ENCODE measurements around the gene ECHS1. TPM values are rescaled to one million over a fixed set of nuclear protein-coding genes. Genes with fewer than 3 reads are reported as not detected.

Gene ECHS1
- total and polyA plus RNA-seq, 10 of the 15 experiments (the other 5 are each of a cell fraction or from before 2014, with no cell fraction given) = 32.7 to 164 (median 62.4) TPM

DNA sequence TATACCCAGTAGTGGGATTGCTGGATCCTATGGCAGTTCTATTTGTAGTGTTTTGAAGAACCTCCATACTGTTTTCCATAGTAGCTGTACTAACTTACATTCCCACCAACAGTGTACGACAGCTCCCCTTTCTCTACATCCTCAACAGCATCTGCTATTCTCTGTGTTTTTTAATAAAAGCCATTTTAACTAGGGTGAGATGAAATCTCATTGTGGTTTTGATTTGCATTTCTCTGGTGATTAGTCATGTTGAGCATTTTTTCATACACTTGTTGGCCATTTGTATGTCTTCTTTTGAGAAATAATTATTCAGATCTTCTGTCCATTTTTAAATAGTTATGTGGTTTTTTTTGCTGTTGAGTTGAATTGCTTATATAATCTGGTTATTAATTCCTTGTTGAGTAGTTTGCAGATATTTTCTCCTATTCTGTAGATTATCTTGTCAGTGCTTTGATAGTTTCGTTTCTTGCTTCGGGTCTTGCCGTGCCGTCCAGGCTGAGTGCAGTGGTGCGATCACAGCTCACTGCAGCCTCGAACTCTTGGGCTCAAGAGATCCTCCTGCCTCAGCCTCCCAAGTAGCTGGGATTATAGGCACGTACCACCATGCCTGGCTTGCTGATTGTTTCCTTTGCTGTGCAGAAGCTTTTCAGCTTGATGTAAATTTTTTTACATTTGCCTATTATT, 32.8 kb upstream of the ECHS1 start (continued):
- TF ChIP-seq, protein P1, sequence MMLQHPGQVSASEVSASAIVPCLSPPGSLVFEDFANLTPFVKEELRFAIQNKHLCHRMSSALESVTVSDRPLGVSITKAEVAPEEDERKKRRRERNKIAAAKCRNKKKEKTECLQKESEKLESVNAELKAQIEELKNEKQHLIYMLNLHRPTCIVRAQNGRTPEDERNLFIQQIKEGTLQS (IDR thresholded peaks at IDR 0.05; ENCODE audit: borderline replicate concordance, extremely low read depth, low read depth, low read length) = no peak
- TF ChIP-seq EED (IDR thresholded peaks at IDR 0.05; ENCODE audit: low read depth) (no peak), PAX8 (IDR thresholded peaks at IDR 0.05) (no peak), ZNF384 (IDR thresholded peaks at IDR 0.05; ENCODE audit: borderline replicate concordance, low read depth, low read length) (no peak), NFIC (IDR thresholded peaks at IDR 0.05; ENCODE audit: low read depth, low read length) (peak; percentile 33; the same call in 1 of the 2 replicates), IRF4 (IDR thresholded peaks at IDR 0.05; ENCODE audit: low read depth, low read length) (no peak), CHD2 (IDR thresholded peaks at IDR 0.05; ENCODE audit: borderline replicate concordance, low read depth, low read length) (no peak), POU2F2 (IDR thresholded peaks at IDR 0.05; ENCODE audit: borderline replicate concordance, low read depth, low read length) (peak; percentile 72; the same call in 1 of the 3 replicates), POLR2AphosphoS5 (IDR thresholded peaks at IDR 0.05; ENCODE audit: low read length) (no peak), YBX1 (IDR thresholded peaks at IDR 0.05) (no peak), ZNF207 (IDR thresholded peaks at IDR 0.05; ENCODE audit: borderline replicate concordance) (no peak), TBL1XR1 (IDR thresholded peaks at IDR 0.05; ENCODE audit: low read depth, low read length) (no peak), YY1 (IDR thresholded peaks at IDR 0.05; ENCODE audit: low read depth, low read length) (0 out of 2 replicates have a peak, but pooled peaks have one; percentile 10), FOXM1 (IDR thresholded peaks at IDR 0.05; ENCODE audit: low read depth, low read length) (peak; percentile 14; the same call in 1 of the 2 replicates), RBBP5 (conservative IDR thresholded peaks at IDR 0.05) (no peak), CHD4 (IDR thresholded peaks at IDR 0.05) (no peak), MTA2 (IDR thresholded peaks at IDR 0.05; ENCODE audit: low read depth) (peak; percentile 36; the same call in 1 of the 2 replicates), ATF7 (IDR thresholded peaks at IDR 0.05; ENCODE audit: low read depth) (peak; percentile 19; the same call in 1 of the 2 replicates), TCF12 (IDR thresholded peaks at IDR 0.05; ENCODE audit: low read depth, low read length) (no peak), SMARCA5 (IDR thresholded peaks at IDR 0.05) (0 out of 2 replicates have a peak, but pooled peaks have one; percentile 16), HCFC1 (IDR thresholded peaks at IDR 0.05; ENCODE audit: low read length) (no peak), RAD21 (IDR thresholded peaks at IDR 0.05; ENCODE audit: insufficient read depth, low read depth, low read length) (no peak)
- TF ChIP-seq, protein P2, sequence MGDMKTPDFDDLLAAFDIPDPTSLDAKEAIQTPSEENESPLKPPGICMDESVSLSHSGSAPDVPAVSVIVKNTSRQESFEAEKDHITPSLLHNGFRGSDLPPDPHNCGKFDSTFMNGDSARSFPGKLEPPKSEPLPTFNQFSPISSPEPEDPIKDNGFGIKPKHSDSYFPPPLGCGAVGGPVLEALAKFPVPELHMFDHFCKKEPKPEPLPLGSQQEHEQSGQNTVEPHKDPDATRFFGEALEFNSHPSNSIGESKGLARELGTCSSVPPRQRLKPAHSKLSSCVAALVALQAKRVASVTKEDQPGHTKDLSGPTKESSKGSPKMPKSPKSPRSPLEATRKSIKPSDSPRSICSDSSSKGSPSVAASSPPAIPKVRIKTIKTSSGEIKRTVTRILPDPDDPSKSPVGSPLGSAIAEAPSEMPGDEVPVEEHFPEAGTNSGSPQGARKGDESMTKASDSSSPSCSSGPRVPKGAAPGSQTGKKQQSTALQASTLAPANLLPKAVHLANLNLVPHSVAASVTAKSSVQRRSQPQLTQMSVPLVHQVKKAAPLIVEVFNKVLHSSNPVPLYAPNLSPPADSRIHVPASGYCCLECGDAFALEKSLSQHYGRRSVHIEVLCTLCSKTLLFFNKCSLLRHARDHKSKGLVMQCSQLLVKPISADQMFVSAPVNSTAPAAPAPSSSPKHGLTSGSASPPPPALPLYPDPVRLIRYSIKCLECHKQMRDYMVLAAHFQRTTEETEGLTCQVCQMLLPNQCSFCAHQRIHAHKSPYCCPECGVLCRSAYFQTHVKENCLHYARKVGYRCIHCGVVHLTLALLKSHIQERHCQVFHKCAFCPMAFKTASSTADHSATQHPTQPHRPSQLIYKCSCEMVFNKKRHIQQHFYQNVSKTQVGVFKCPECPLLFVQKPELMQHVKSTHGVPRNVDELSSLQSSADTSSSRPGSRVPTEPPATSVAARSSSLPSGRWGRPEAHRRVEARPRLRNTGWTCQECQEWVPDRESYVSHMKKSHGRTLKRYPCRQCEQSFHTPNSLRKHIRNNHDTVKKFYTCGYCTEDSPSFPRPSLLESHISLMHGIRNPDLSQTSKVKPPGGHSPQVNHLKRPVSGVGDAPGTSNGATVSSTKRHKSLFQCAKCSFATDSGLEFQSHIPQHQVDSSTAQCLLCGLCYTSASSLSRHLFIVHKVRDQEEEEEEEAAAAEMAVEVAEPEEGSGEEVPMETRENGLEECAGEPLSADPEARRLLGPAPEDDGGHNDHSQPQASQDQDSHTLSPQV (IDR thresholded peaks at IDR 0.05) = no peak
- TF ChIP-seq, protein P3, sequence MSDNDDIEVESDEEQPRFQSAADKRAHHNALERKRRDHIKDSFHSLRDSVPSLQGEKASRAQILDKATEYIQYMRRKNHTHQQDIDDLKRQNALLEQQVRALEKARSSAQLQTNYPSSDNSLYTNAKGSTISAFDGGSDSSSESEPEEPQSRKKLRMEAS (IDR thresholded peaks at IDR 0.05; ENCODE audit: low read depth, low read length) = no peak
- TF ChIP-seq, protein P4, sequence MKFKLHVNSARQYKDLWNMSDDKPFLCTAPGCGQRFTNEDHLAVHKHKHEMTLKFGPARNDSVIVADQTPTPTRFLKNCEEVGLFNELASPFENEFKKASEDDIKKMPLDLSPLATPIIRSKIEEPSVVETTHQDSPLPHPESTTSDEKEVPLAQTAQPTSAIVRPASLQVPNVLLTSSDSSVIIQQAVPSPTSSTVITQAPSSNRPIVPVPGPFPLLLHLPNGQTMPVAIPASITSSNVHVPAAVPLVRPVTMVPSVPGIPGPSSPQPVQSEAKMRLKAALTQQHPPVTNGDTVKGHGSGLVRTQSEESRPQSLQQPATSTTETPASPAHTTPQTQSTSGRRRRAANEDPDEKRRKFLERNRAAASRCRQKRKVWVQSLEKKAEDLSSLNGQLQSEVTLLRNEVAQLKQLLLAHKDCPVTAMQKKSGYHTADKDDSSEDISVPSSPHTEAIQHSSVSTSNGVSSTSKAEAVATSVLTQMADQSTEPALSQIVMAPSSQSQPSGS (IDR thresholded peaks at IDR 0.05; ENCODE audit: low read length) = 0 out of 2 replicates have a peak, but pooled peaks have one; percentile 18

Measured in GM12878 (cell line).